Measurements from ENCODE around the gene DCTN4. TPM values are rescaled to one million over a fixed set of nuclear protein-coding genes. Genes with fewer than 3 reads are reported as not detected.

The DCTN4 gene
- total RNA-seq, 6 experiments from 2014 or later, result 60.1 to 76.9 (median 68.7) TPM

GRCh38 chr5:150703762-150704161, 55.1 kb downstream of the DCTN4 start:
- no peak overlapping the region for H3K27ac Mint-ChIP-seq
- no peak overlapping the region for H3K4me3 Mint-ChIP-seq
- H3K4me1 Mint-ChIP-seq (ENCODE audit: low read depth), result peaks cover 13% of the 10 kb centered on the region; the same call in 1 of the 2 replicates
- DNase-seq, result no peak
- peaks cover 12% of the 10 kb centered on the region for H3K36me3 Mint-ChIP-seq (ENCODE audit: low read depth)
- TF ChIP-seq CTCF (IDR thresholded peaks at IDR 0.05), result no peak
- H3K9me3 Mint-ChIP-seq, result no peaks in the 10 kb centered on the region
- no peaks in the 10 kb centered on the region for H3K27me3 Mint-ChIP-seq (ENCODE audit: insufficient read depth)

GRCh38 chr5:150700594-150701377, 58.0 kb downstream of the DCTN4 start, which contains the start of gene RBM22:
RBM22 (minus strand) TSS chr5:150701062; CDS start chr5:150700985, 77 bp downstream.
- TF ChIP-seq CTCF (IDR thresholded peaks at IDR 0.05), result peak; percentile 88
- peak; percentile 77 for DNase-seq
- Mint-ChIP-seq H3K4me1 (ENCODE audit: low read depth) (peaks cover 13% of the 10 kb centered on the region; the same call in 1 of the 2 replicates), H3K4me3 (no peak within 1 kb of the TSS), H3K9me3 (no peaks in the 10 kb centered on the region), H3K36me3 (ENCODE audit: low read depth) (peaks cover 18% of the 10 kb centered on the region), H3K27ac (no peak within 1 kb of the TSS), H3K27me3 (ENCODE audit: insufficient read depth) (no peaks in the 10 kb centered on the region)

- Mint-ChIP-seq H3K9me3 (no peaks in the 10 kb centered on the region), H3K36me3 (ENCODE audit: low read depth) (peaks cover 24% of the 10 kb centered on the region), H3K4me1 (ENCODE audit: low read depth) (peaks cover 14% of the 10 kb centered on the region), H3K27me3 (ENCODE audit: insufficient read depth) (no peaks in the 10 kb centered on the region), H3K27ac (no peak overlapping the region), H3K4me3 (no peak overlapping the region)
- TF ChIP-seq CTCF (IDR thresholded peaks at IDR 0.05), result no peak
- DNase-seq, result peak; percentile 8
These were observed 58.6 kb downstream of the DCTN4 start for GRCh38 chr5:150700246-150700593.

GRCh38 chr5:150694612-150695011, 64.2 kb downstream of the DCTN4 start:
- no peak overlapping the region for H3K27ac Mint-ChIP-seq
- H3K4me3 Mint-ChIP-seq, result no peak overlapping the region
- DNase-seq, result peak; percentile 52
- H3K4me1 Mint-ChIP-seq (ENCODE audit: low read depth), result peaks cover 13% of the 10 kb centered on the region
- H3K36me3 Mint-ChIP-seq (ENCODE audit: low read depth), result peaks cover 66% of the 10 kb centered on the region
- TF ChIP-seq CTCF (IDR thresholded peaks at IDR 0.05), result no peak
- no peaks in the 10 kb centered on the region for H3K27me3 Mint-ChIP-seq (ENCODE audit: insufficient read depth)
- no peaks in the 10 kb centered on the region for H3K9me3 Mint-ChIP-seq

- H3K27me3 Mint-ChIP-seq (ENCODE audit: insufficient read depth), result no peaks in the 10 kb centered on the region
- no peak overlapping the region for H3K27ac Mint-ChIP-seq
- no peaks in the 10 kb centered on the region for H3K9me3 Mint-ChIP-seq
- peaks cover 57% of the 10 kb centered on the region for H3K36me3 Mint-ChIP-seq (ENCODE audit: low read depth)
- H3K4me3 Mint-ChIP-seq, result no peak overlapping the region
- TF ChIP-seq CTCF (IDR thresholded peaks at IDR 0.05), result no peak
- H3K4me1 Mint-ChIP-seq (ENCODE audit: low read depth), result peaks cover 13% of the 10 kb centered on the region
- no peak for DNase-seq
These were observed 66.5 kb downstream of the DCTN4 start for GRCh38 chr5:150692276-150692675.
